Progenitor cell of endocrine pancreas (in vitro differentiated cells): Measurements from ENCODE around the gene ELAVL2. TPM values are rescaled to one million over a fixed set of nuclear protein-coding genes. Genes with fewer than 3 reads are reported as not detected.

Source experiments
- DNase-seq: peaks from one replicate; pipeline ENCODE4 v3.0.0; 2021; ENCODE audit warnings: low spot score; ENCODE audit not compliant: unreplicated experiment
- H3K27ac Mint-ChIP-seq: 2 replicates; pipeline ENCODE4 v1.8.0; 2021; ENCODE audit warnings: mild to moderate bottlenecking, moderate library complexity, mixed read lengths
- H3K27me3 Mint-ChIP-seq: 2 replicates; pipeline ENCODE4 v1.8.0; 2021; ENCODE audit warnings: mixed read lengths
- H3K36me3 Mint-ChIP-seq: 2 replicates; pipeline ENCODE4 v1.8.0; 2022; ENCODE audit warnings: mixed read lengths; ENCODE audit not compliant: insufficient read depth
- H3K4me1 Mint-ChIP-seq: 2 replicates; pipeline ENCODE4 v1.8.0; 2021; ENCODE audit warnings: low read depth, mixed read lengths
- H3K4me3 Mint-ChIP-seq: 2 replicates; pipeline ENCODE4 v1.8.0; 2021; ENCODE audit warnings: low read depth, mild to moderate bottlenecking, moderate library complexity, mixed read lengths
- H3K9me3 Mint-ChIP-seq: 2 replicates; pipeline ENCODE4 v1.8.0; 2021; ENCODE audit warnings: low read depth, mixed read lengths
- CTCF ChIP-seq: fragments of 200-600 bp; sonication (generic); IDR thresholded peaks from one replicate; pipeline ENCODE4 v1.5.0; 2021; ENCODE audit warnings: antibody characterized with exemption, mild to moderate bottlenecking; ENCODE audit not compliant: unreplicated experiment
- total RNA-seq: library from RNA; stranded (reverse); gene quantifications from 2 replicates; pipeline ENCODE4 v1.2.1, GENCODE V29; 2021

ELAVL2 gene
- total RNA-seq, 1 donor from 2014 or later = 1.7 TPM

GRCh38 chr9:23777328-23777727 is 48.7 kb downstream of the ELAVL2 start:
- Mint-ChIP-seq H3K9me3 (no peaks in the 10 kb centered on the region), H3K27ac (no peak overlapping the region), H3K36me3 (no peaks in the 10 kb centered on the region), H3K4me1 (peaks cover 2% of the 10 kb centered on the region), H3K27me3 (no peaks in the 10 kb centered on the region), H3K4me3 (no peak overlapping the region)
- no peak for TF ChIP-seq CTCF
- DNase-seq = no peak

- Mint-ChIP-seq H3K4me1 (peaks cover 2% of the 10 kb centered on the region), H3K27me3 (no peaks in the 10 kb centered on the region), H3K4me3 (no peak overlapping the region), H3K27ac (no peak overlapping the region), H3K9me3 (no peaks in the 10 kb centered on the region), H3K36me3 (no peaks in the 10 kb centered on the region)
- no peak for TF ChIP-seq CTCF
- DNase-seq = no peak
Observed at GRCh38 chr9:23775549-23775948, 50.5 kb downstream of the ELAVL2 start.

GRCh38 chr9:23774266-23774665 is 51.8 kb downstream of the ELAVL2 start:
- no peaks in the 10 kb centered on the region for H3K36me3 Mint-ChIP-seq
- H3K27ac Mint-ChIP-seq = no peak overlapping the region
- H3K4me1 Mint-ChIP-seq = peaks cover 2% of the 10 kb centered on the region
- no peak for TF ChIP-seq CTCF
- no peak overlapping the region for H3K4me3 Mint-ChIP-seq
- no peak for DNase-seq
- no peaks in the 10 kb centered on the region for H3K9me3 Mint-ChIP-seq
- no peaks in the 10 kb centered on the region for H3K27me3 Mint-ChIP-seq

GRCh38 chr9:23772385-23772783 is 53.7 kb downstream of the ELAVL2 start:
- Mint-ChIP-seq H3K36me3 (no peaks in the 10 kb centered on the region), H3K27ac (no peak overlapping the region), H3K9me3 (no peaks in the 10 kb centered on the region), H3K4me1 (no peaks in the 10 kb centered on the region), H3K27me3 (no peaks in the 10 kb centered on the region), H3K4me3 (no peak overlapping the region)
- DNase-seq = no peak
- no peak for TF ChIP-seq CTCF

- Mint-ChIP-seq H3K4me1 (no peaks in the 10 kb centered on the region), H3K4me3 (no peak overlapping the region), H3K9me3 (no peaks in the 10 kb centered on the region), H3K27me3 (no peaks in the 10 kb centered on the region), H3K27ac (no peak overlapping the region), H3K36me3 (no peaks in the 10 kb centered on the region)
- TF ChIP-seq CTCF = no peak
- DNase-seq = no peak
Observed at GRCh38 chr9:23771746-23772384, 54.2 kb downstream of the ELAVL2 start.
